ENCODE results near the gene PDGFRA. TPM values are rescaled to one million over a fixed set of nuclear protein-coding genes. Genes with fewer than 3 reads are reported as not detected.

PDGFRA gene
- polyA plus RNA-seq, 3 donors = not detected

DNA sequence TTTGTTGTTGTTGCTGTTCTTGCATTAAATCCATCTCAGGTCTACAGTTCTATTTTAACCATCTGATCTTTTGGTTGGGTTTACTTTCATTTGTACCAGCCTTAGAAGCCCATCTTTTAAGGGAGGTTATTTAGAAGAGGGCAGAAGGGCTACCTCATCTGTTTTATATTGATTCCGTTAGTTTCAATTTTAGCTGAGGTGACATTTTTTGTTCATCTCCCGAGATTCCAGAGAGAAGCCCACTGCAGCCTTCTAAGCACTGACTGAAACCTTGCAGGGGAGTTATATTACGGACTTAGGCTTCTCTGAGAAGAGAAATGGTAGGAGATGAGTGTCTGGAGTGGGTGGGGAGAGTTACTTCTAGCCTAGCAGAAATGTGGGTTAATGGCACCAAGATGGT is 101.8 kb downstream of the PDGFRA start:
- H3K27ac ChIP-seq (ENCODE audit: low read depth in 1 of 2, low read length in 2 of 2) = no peak overlapping the region
- H3K4me3 ChIP-seq (replicated peaks in 1 of 3; ENCODE audit: low read depth in 2 of 3, low read length in 3 of 3) = no peak overlapping the region
- H3K4me1 ChIP-seq (ENCODE audit: control insufficient read depth in 1 of 2, insufficient read depth in 2 of 2, low read length in 2 of 2) = no peaks in the 10 kb centered on the region
- no peak overlapping the region for H3K4me2 ChIP-seq (replicated peaks; ENCODE audit: extremely low read depth, low read length, poor library complexity, severe bottlenecking)
- Mint-ChIP-seq H3K4me1 (peaks cover 2% of the 10 kb centered on the region), H3K36me3 (no peaks in the 10 kb centered on the region), H3K27me3 (ENCODE audit: low read depth in 3 of 3) (peaks cover 0 to 4% (median 0%) of the 10 kb centered on the region in 3 donors), H3K9me3 (peaks cover 1 to 7% (median 2%) of the 10 kb centered on the region in 7 donors), H3K27ac (peak overlapping the region in 1 of 7 donors; percentile 43), H3K4me3 (no peak overlapping the region)
- H3K9me3 ChIP-seq (replicated peaks in 1 of 2; ENCODE audit: control insufficient read depth in 1 of 2, insufficient read depth in 1 of 2, low read length in 2 of 2) = no peaks in the 10 kb centered on the region
- H3K27me3 ChIP-seq (ENCODE audit: control insufficient read depth in 2 of 2, insufficient read depth in 2 of 2, low read length in 2 of 2) = no peaks in the 10 kb centered on the region
- no peaks in the 10 kb centered on the region for H3K79me2 ChIP-seq (ENCODE audit: insufficient read depth, low read length)
- no peaks in the 10 kb centered on the region for H4K20me1 ChIP-seq (ENCODE audit: insufficient read depth, low read length)
- no peaks in the 10 kb centered on the region for H3K36me3 ChIP-seq (replicated peaks in 1 of 2; ENCODE audit: control insufficient read depth in 1 of 2, insufficient read depth in 2 of 2, low read length in 2 of 2)
- H3K9ac ChIP-seq (ENCODE audit: insufficient read depth, low read length, poor library complexity, severe bottlenecking) = no peak overlapping the region
- intact Hi-C loops (cut with micrococcal nuclease) = no loop called here
- TF ChIP-seq, protein P1, sequence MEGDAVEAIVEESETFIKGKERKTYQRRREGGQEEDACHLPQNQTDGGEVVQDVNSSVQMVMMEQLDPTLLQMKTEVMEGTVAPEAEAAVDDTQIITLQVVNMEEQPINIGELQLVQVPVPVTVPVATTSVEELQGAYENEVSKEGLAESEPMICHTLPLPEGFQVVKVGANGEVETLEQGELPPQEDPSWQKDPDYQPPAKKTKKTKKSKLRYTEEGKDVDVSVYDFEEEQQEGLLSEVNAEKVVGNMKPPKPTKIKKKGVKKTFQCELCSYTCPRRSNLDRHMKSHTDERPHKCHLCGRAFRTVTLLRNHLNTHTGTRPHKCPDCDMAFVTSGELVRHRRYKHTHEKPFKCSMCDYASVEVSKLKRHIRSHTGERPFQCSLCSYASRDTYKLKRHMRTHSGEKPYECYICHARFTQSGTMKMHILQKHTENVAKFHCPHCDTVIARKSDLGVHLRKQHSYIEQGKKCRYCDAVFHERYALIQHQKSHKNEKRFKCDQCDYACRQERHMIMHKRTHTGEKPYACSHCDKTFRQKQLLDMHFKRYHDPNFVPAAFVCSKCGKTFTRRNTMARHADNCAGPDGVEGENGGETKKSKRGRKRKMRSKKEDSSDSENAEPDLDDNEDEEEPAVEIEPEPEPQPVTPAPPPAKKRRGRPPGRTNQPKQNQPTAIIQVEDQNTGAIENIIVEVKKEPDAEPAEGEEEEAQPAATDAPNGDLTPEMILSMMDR (IDR thresholded peaks at IDR 0.05) = no peak
- H2AFZ ChIP-seq (ENCODE audit: insufficient read depth, low read depth, low read length, poor library complexity, severe bottlenecking) = no peak overlapping the region
- no peak for DNase-seq
- 100% methylated on average over 3 of the region's 3 CpGs for WGBS (ENCODE audit: insufficient coverage)

DNA sequence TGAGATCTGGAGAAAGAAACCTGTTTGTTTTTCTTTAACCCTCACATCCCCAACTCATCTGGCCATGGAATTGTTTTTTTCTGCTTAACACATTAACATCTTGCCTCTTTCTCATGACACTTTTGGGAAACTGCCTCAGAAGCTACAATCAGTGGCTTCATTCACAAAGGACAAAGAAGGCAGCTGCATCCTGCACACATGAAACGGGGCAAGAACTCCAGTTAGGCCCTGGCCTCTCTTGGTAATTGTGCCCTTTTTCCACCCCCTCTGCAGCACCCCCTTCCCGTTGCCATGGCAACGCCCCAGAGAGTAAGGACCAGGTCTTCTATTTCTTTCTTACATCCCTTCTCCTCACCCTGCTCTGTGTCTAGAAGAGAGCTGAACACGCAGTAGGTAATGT is 103.4 kb downstream of the PDGFRA start:
- H3K9me3 Mint-ChIP-seq = peaks cover 0 to 3% (median 1%) of the 10 kb centered on the region in 7 donors
- H3K27ac ChIP-seq (ENCODE audit: low read depth in 1 of 2, low read length in 2 of 2) = no peak overlapping the region
- H3K4me1 ChIP-seq (ENCODE audit: control insufficient read depth in 1 of 2, insufficient read depth in 2 of 2, low read length in 2 of 2) = no peaks in the 10 kb centered on the region
- H3K9ac ChIP-seq (ENCODE audit: insufficient read depth, low read length, poor library complexity, severe bottlenecking) = no peak overlapping the region
- no peak for DNase-seq
- peaks cover 2% of the 10 kb centered on the region for H3K4me1 Mint-ChIP-seq
- no peak overlapping the region for H3K4me3 Mint-ChIP-seq
- peaks cover 0 to 2% (median 2%) of the 10 kb centered on the region in 3 donors for H3K27me3 Mint-ChIP-seq (ENCODE audit: low read depth in 3 of 3)
- no peaks in the 10 kb centered on the region for H4K20me1 ChIP-seq (ENCODE audit: insufficient read depth, low read length)
- 82% methylated on average over 1 of the region's 4 CpGs for WGBS (ENCODE audit: insufficient coverage)
- intact Hi-C loops (cut with micrococcal nuclease) = no loop called here
- no peak overlapping the region for H3K4me3 ChIP-seq (replicated peaks in 1 of 3; ENCODE audit: low read depth in 2 of 3, low read length in 3 of 3)
- H2AFZ ChIP-seq (ENCODE audit: insufficient read depth, low read depth, low read length, poor library complexity, severe bottlenecking) = no peak overlapping the region
- TF ChIP-seq, protein P1 (IDR thresholded peaks at IDR 0.05) = no peak
- H3K9me3 ChIP-seq (replicated peaks in 1 of 2; ENCODE audit: control insufficient read depth in 1 of 2, insufficient read depth in 1 of 2, low read length in 2 of 2) = no peaks in the 10 kb centered on the region
- no peak overlapping the region for H3K4me2 ChIP-seq (replicated peaks; ENCODE audit: extremely low read depth, low read length, poor library complexity, severe bottlenecking)
- H3K36me3 Mint-ChIP-seq = no peaks in the 10 kb centered on the region
- H3K36me3 ChIP-seq (replicated peaks in 1 of 2; ENCODE audit: control insufficient read depth in 1 of 2, insufficient read depth in 2 of 2, low read length in 2 of 2) = no peaks in the 10 kb centered on the region
- H3K79me2 ChIP-seq (ENCODE audit: insufficient read depth, low read length) = no peaks in the 10 kb centered on the region
- no peak overlapping the region for H3K27ac Mint-ChIP-seq
- no peaks in the 10 kb centered on the region for H3K27me3 ChIP-seq (ENCODE audit: control insufficient read depth in 2 of 2, insufficient read depth in 2 of 2, low read length in 2 of 2)
